ENCODE data around the gene MT1B.

DNA sequence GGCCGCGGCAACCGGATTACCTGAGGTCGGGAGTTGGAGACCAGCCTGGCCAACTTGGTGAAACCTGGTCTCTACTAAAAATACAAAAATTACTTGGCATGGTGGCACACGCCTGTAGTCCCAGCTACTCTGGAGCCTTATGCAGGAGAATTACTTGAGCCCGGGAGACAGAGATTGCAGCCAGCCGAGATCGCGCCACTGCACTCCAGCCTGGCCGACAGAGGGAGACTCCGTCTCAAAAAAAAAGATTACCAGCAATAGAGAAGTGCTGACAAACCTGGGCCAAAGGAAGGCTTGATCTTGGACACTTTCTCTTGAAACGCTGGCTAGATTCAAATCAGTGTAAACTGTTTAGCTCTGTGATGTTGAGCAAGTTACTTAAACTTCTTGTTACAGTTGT lies 22.2 kb downstream of the MT1B start:
- TF ChIP-seq, protein P1, sequence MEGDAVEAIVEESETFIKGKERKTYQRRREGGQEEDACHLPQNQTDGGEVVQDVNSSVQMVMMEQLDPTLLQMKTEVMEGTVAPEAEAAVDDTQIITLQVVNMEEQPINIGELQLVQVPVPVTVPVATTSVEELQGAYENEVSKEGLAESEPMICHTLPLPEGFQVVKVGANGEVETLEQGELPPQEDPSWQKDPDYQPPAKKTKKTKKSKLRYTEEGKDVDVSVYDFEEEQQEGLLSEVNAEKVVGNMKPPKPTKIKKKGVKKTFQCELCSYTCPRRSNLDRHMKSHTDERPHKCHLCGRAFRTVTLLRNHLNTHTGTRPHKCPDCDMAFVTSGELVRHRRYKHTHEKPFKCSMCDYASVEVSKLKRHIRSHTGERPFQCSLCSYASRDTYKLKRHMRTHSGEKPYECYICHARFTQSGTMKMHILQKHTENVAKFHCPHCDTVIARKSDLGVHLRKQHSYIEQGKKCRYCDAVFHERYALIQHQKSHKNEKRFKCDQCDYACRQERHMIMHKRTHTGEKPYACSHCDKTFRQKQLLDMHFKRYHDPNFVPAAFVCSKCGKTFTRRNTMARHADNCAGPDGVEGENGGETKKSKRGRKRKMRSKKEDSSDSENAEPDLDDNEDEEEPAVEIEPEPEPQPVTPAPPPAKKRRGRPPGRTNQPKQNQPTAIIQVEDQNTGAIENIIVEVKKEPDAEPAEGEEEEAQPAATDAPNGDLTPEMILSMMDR (IDR thresholded peaks at IDR 0.05) = peak; percentile 32 to 78 (median 70)
- no peak for TF ChIP-seq POLR2A (IDR thresholded peaks at IDR 0.05)

Measured in thyroid gland (tissue), 4 donors.